Measurements from ENCODE around the gene CEMIP. TPM values are rescaled to one million over a fixed set of nuclear protein-coding genes. Genes with fewer than 3 reads are reported as not detected.

CEMIP gene
- total RNA-seq, 1 donor from 2014 or later: 0.30 TPM

- Mint-ChIP-seq H3K27me3 (ENCODE audit: low read depth) (peaks cover 56% of the 10 kb centered on the region), H3K9me3 (no peaks in the 10 kb centered on the region), H3K4me1 (ENCODE audit: low read depth) (peaks cover 25% of the 10 kb centered on the region), H3K36me3 (ENCODE audit: low read depth) (no peaks in the 10 kb centered on the region), H3K4me3 (ENCODE audit: low read depth) (no peak overlapping the region), H3K27ac (no peak overlapping the region)
- no peak for DNase-seq (ENCODE audit: low spot score)
- intact Hi-C loops (cut with micrococcal nuclease): loop anchor here (2.0 to 5.0 kb wide), 2 partner anchors 86 to 192 kb away; no protein-coding TSS in a partner anchor
Observed at GRCh38 chr15:80778621-80778963, 578 bp upstream of the CEMIP start.

- no peaks in the 10 kb centered on the region for H3K36me3 Mint-ChIP-seq (ENCODE audit: low read depth)
- peak overlapping the region; percentile 77 for H3K4me3 Mint-ChIP-seq (ENCODE audit: low read depth)
- no peaks in the 10 kb centered on the region for H3K9me3 Mint-ChIP-seq
- intact Hi-C loops (cut with micrococcal nuclease): loop anchor here (2.0 to 5.0 kb wide), 2 partner anchors 88 to 191 kb away; no protein-coding TSS in a partner anchor
- peaks cover 37% of the 10 kb centered on the region for H3K4me1 Mint-ChIP-seq (ENCODE audit: low read depth)
- DNase-seq (ENCODE audit: low spot score): no peak
- no peak overlapping the region for H3K27ac Mint-ChIP-seq
- peaks cover 51% of the 10 kb centered on the region for H3K27me3 Mint-ChIP-seq (ENCODE audit: low read depth)
Observed at GRCh38 chr15:80779658-80780415, 667 bp downstream of the CEMIP start.

DNA sequence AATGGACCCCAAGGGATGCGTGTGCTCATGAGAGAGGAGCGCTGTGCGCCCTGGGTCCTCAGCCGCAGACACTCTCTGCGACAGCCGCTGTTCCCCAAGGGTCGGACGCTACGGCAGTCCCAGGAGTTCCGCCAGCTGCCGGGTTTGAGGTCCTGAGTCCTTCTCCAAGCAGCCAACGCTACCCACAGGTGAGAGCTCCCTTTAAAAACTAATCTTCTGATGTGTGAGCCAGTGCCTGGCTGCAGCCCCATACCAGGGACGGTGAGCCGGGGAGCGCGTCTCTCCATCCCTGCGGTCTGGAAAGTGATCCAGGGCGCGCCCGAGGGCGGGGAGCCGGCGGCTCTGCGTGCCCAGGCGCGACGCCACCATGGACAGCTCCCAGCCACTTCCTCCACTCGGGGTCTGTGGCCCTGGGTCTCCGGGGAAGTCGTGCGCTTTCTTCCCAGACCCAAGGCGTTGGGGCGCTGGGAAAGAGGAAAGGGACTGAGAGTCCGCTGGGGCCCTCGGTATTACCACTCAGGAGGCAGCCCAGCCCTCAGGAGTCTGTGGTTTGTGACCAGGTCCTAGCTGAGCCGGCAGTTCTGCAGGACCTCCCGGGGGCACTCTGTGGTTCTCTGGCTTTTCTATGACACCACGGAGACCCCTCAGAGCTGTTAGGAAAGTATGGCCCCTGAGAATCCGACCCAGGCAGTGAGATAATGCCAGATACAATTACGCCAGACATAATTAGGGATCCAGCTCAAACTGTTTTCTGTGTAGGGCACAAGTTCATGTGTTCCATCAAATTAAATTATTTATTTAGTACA lies 1.4 kb downstream of the CEMIP start:
- H3K4me3 Mint-ChIP-seq (ENCODE audit: low read depth): peak overlapping the region; percentile 77
- peaks cover 44% of the 10 kb centered on the region for H3K4me1 Mint-ChIP-seq (ENCODE audit: low read depth)
- intact Hi-C loops (cut with micrococcal nuclease): no loop called here
- H3K9me3 Mint-ChIP-seq: no peaks in the 10 kb centered on the region
- no peaks in the 10 kb centered on the region for H3K36me3 Mint-ChIP-seq (ENCODE audit: low read depth)
- peak; percentile 32 for DNase-seq (ENCODE audit: low spot score)
- H3K27me3 Mint-ChIP-seq (ENCODE audit: low read depth): peaks cover 51% of the 10 kb centered on the region
- no peak overlapping the region for H3K27ac Mint-ChIP-seq

- DNase-seq (ENCODE audit: low spot score): no peak
- no peaks in the 10 kb centered on the region for H3K36me3 Mint-ChIP-seq (ENCODE audit: low read depth)
- no peak overlapping the region for H3K27ac Mint-ChIP-seq
- peaks cover 53% of the 10 kb centered on the region for H3K4me1 Mint-ChIP-seq (ENCODE audit: low read depth)
- peaks cover 43% of the 10 kb centered on the region for H3K27me3 Mint-ChIP-seq (ENCODE audit: low read depth)
- no peak overlapping the region for H3K4me3 Mint-ChIP-seq (ENCODE audit: low read depth)
- intact Hi-C loops (cut with micrococcal nuclease): no loop called here
- no peaks in the 10 kb centered on the region for H3K9me3 Mint-ChIP-seq
Observed at GRCh38 chr15:80783260-80783659, 4.1 kb downstream of the CEMIP start.

GRCh38 chr15:80785335-80785734 lies 6.2 kb downstream of the CEMIP start:
- intact Hi-C loops (cut with micrococcal nuclease): loop anchor here (5.0 kb wide), 1 partner anchor 73 kb away; no protein-coding TSS in a partner anchor
- no peaks in the 10 kb centered on the region for H3K9me3 Mint-ChIP-seq
- peaks cover 31% of the 10 kb centered on the region for H3K27me3 Mint-ChIP-seq (ENCODE audit: low read depth)
- no peak for DNase-seq (ENCODE audit: low spot score)
- H3K4me1 Mint-ChIP-seq (ENCODE audit: low read depth): peaks cover 59% of the 10 kb centered on the region
- H3K27ac Mint-ChIP-seq: peak overlapping the region; percentile 88
- H3K36me3 Mint-ChIP-seq (ENCODE audit: low read depth): no peaks in the 10 kb centered on the region
- H3K4me3 Mint-ChIP-seq (ENCODE audit: low read depth): peak overlapping the region; percentile 54

DNA sequence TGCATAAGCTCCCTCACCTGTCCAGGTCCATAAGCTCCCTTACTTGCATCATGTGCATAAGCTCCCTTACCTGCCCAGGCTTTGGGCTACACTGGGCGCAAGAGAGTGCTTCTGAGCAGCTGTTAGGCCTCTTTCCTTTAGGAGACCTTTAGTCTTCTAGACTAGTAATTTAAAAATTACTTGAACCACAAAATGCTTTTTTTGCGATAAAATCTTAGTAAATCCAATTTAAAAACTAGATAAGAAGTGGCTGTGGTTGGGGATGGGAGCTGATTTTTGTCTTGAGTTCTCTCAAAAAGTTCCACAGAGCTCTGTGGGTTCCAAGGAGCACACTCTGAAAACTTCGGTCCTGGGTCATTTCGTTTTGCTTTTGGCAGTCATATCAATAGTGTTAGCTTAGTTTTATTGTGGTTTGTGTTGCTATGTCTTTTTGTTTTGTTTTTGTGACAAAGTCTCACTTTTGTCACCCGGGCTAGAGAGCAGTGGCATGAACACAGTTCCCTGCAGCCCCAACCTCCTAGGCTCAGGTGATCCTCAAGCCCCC lies 6.7 kb downstream of the CEMIP start:
- peak overlapping the region; percentile 8 for H3K27ac Mint-ChIP-seq
- H3K4me3 Mint-ChIP-seq (ENCODE audit: low read depth): no peak overlapping the region
- peaks cover 31% of the 10 kb centered on the region for H3K27me3 Mint-ChIP-seq (ENCODE audit: low read depth)
- H3K36me3 Mint-ChIP-seq (ENCODE audit: low read depth): peaks cover 3% of the 10 kb centered on the region
- peaks cover 62% of the 10 kb centered on the region for H3K4me1 Mint-ChIP-seq (ENCODE audit: low read depth)
- intact Hi-C loops (cut with micrococcal nuclease): loop anchor here (1.0 to 5.0 kb wide), 2 partner anchors 18 to 74 kb away; no protein-coding TSS in a partner anchor
- DNase-seq (ENCODE audit: low spot score): peak; percentile 41
- H3K9me3 Mint-ChIP-seq: no peaks in the 10 kb centered on the region

DNA sequence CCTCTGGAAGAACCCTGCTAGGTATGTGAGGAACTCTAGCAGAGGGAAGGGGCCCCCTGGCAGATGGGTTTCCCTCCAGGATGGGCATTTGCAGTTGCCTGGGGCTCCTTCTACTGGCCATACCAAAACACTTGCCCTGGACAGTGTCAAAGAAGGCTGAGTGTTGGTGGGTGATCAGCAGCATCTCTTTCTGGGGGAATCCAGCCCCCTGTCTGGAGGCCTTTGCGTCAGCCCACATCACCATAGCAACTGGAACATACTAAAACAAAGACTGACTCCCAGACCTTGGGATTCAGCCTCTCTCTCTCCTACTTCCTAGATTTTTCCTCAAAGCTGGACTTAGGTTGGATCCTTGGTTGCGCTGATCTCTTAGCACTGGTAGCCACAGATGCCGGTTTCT lies 8.1 kb downstream of the CEMIP start:
- Mint-ChIP-seq H3K36me3 (ENCODE audit: low read depth) (peaks cover 5% of the 10 kb centered on the region), H3K4me1 (ENCODE audit: low read depth) (peaks cover 64% of the 10 kb centered on the region), H3K27ac (no peak overlapping the region), H3K27me3 (ENCODE audit: low read depth) (peaks cover 21% of the 10 kb centered on the region), H3K4me3 (ENCODE audit: low read depth) (no peak overlapping the region), H3K9me3 (no peaks in the 10 kb centered on the region)
- intact Hi-C loops (cut with micrococcal nuclease): loop anchor here (5.0 kb wide), 1 partner anchor 75 kb away; no protein-coding TSS in a partner anchor
- no peak for DNase-seq (ENCODE audit: low spot score)

- intact Hi-C loops (cut with micrococcal nuclease): loop anchor here (5.0 kb wide), 1 partner anchor 76 kb away; no protein-coding TSS in a partner anchor
Observed at GRCh38 chr15:80788536-80788935, 9.4 kb downstream of the CEMIP start.

GRCh38 chr15:80789296-80789695 lies 10.1 kb downstream of the CEMIP start:
- Mint-ChIP-seq H3K9me3 (no peaks in the 10 kb centered on the region), H3K4me3 (ENCODE audit: low read depth) (no peak overlapping the region), H3K27ac (no peak overlapping the region), H3K4me1 (ENCODE audit: low read depth) (peaks cover 45% of the 10 kb centered on the region), H3K27me3 (ENCODE audit: low read depth) (peaks cover 14% of the 10 kb centered on the region), H3K36me3 (ENCODE audit: low read depth) (peaks cover 5% of the 10 kb centered on the region)
- DNase-seq (ENCODE audit: low spot score): no peak
- intact Hi-C loops (cut with micrococcal nuclease): loop anchor here (5.0 kb wide), 1 partner anchor 77 kb away; no protein-coding TSS in a partner anchor

More at GRCh38 chr15:80788536-80788935, 9.4 kb downstream of the CEMIP start:
- Mint-ChIP-seq H3K27me3 (ENCODE audit: low read depth) (peaks cover 15% of the 10 kb centered on the region), H3K27ac (no peak overlapping the region), H3K4me1 (ENCODE audit: low read depth) (peaks cover 53% of the 10 kb centered on the region), H3K36me3 (ENCODE audit: low read depth) (peaks cover 5% of the 10 kb centered on the region), H3K4me3 (ENCODE audit: low read depth) (no peak overlapping the region), H3K9me3 (no peaks in the 10 kb centered on the region)
- DNase-seq (ENCODE audit: low spot score): no peak

GRCh38 chr15:80789796-80790195 lies 10.6 kb downstream of the CEMIP start:
- peaks cover 15% of the 10 kb centered on the region for H3K27me3 Mint-ChIP-seq (ENCODE audit: low read depth)
- DNase-seq (ENCODE audit: low spot score): no peak
- H3K36me3 Mint-ChIP-seq (ENCODE audit: low read depth): peaks cover 5% of the 10 kb centered on the region
- no peak overlapping the region for H3K27ac Mint-ChIP-seq
- no peaks in the 10 kb centered on the region for H3K9me3 Mint-ChIP-seq
- no peak overlapping the region for H3K4me3 Mint-ChIP-seq (ENCODE audit: low read depth)
- intact Hi-C loops (cut with micrococcal nuclease): loop anchor here (5.0 kb wide), 1 partner anchor 77 kb away; no protein-coding TSS in a partner anchor
- H3K4me1 Mint-ChIP-seq (ENCODE audit: low read depth): peaks cover 41% of the 10 kb centered on the region

DNA sequence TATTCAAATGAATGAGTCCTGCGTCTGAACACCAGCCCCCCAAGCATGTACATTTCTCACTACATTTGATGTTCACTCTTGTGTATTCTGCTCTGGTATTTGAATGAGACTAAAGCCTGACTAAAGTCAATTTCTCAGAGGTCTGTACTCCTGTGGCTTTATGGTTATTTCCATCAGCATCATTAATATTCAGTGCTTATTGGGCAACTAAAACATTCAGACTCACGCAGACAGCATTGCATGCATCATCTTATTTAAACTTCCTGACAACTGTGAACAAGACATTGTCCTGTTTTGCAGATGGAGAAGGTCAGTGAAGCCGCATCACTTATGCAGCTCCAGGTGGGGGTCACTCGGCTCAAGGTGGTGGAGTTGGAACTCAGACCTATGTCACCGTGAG lies 11.1 kb downstream of the CEMIP start:
- DNase-seq (ENCODE audit: low spot score): no peak
- peaks cover 18% of the 10 kb centered on the region for H3K27me3 Mint-ChIP-seq (ENCODE audit: low read depth)
- no peak overlapping the region for H3K4me3 Mint-ChIP-seq (ENCODE audit: low read depth)
- H3K9me3 Mint-ChIP-seq: no peaks in the 10 kb centered on the region
- no peak overlapping the region for H3K27ac Mint-ChIP-seq
- H3K36me3 Mint-ChIP-seq (ENCODE audit: low read depth): peaks cover 5% of the 10 kb centered on the region
- intact Hi-C loops (cut with micrococcal nuclease): no loop called here
- peaks cover 37% of the 10 kb centered on the region for H3K4me1 Mint-ChIP-seq (ENCODE audit: low read depth)

GRCh38 chr15:80791004-80791403 lies 11.8 kb downstream of the CEMIP start:
- Mint-ChIP-seq H3K27me3 (ENCODE audit: low read depth) (peaks cover 20% of the 10 kb centered on the region), H3K36me3 (ENCODE audit: low read depth) (peaks cover 5% of the 10 kb centered on the region), H3K27ac (no peak overlapping the region), H3K4me1 (ENCODE audit: low read depth) (peaks cover 31% of the 10 kb centered on the region), H3K4me3 (ENCODE audit: low read depth) (no peak overlapping the region), H3K9me3 (no peaks in the 10 kb centered on the region)
- intact Hi-C loops (cut with micrococcal nuclease): no loop called here
- no peak for DNase-seq (ENCODE audit: low spot score)
